GM21737 (cell line): ENCODE data around the gene XAB2.
"Not testable (repeated sequence)": the region's sequence is repeated elsewhere in the genome, so short reads cannot be mapped to it uniquely, and the experiment has no call there.

Source experiments
- ATAC-seq: cut with Tn5 transposase; IDR thresholded peaks from one replicate; pipeline ENCODE4 v1.9.1; 2021; ENCODE audit warnings: mild to moderate bottlenecking, moderate library complexity; ENCODE audit not compliant: unreplicated experiment

The XAB2 gene

DNA sequence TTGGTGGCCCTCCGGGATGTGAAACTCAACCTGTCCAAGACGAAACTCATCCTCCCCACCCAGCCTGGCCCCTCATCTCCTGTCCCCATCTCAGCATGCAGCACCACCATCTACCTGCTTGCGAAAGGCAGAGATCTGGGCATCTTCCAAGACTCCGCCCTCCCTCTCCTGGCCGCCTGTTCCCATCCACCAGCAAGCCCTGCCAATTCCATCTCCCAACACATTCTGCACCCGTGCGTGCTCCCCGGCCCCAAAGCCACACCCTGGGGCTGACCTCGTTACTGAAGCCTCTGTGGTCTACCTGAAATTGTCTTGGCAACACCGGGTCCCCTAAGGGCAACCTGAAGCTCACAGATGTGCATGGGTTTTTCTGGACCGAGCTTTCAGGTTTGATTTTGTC, 46.9 kb downstream of the XAB2 start:
- ATAC-seq = no peak

DNA sequence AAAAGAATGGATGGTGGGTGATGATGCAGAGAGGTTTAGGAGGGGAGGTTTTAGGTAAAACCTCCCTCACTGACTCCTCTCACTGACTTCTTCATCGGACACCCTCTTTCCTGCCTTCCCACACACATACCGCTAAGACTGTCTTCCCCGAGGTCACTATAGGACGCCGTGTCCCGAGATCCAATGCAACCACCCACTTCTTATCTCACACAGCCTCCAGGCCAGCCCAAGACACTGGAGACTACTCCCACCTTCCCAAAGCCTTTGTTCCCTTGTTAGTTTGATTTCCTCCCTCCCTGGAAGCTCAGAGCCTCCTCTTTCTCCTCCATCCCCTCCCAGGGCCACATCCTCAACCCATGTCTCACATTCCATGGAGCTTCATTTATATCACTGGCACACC, 50.2 kb downstream of the XAB2 start:
- ATAC-seq = no peak

DNA sequence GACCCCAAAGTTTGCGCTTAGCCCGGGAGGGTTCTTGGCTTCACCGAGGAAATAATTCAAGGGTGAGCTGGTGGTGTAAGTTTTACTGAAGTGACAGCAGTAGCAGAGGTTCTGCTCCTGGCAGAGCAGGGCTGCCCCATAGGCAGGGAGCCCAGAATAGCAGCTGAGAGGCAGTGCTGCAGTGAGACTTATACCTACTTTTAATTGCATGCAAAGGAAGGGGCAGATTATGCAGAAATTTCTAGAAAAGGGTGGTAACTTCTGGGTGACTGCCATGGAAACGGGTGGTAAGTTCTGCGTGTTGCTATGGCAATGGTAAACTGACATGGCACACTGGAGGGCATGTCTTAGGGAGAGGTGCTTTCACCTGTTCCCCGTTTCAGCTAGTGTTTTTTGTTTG, 51.2 kb downstream of the XAB2 start:
- no peak for ATAC-seq

DNA sequence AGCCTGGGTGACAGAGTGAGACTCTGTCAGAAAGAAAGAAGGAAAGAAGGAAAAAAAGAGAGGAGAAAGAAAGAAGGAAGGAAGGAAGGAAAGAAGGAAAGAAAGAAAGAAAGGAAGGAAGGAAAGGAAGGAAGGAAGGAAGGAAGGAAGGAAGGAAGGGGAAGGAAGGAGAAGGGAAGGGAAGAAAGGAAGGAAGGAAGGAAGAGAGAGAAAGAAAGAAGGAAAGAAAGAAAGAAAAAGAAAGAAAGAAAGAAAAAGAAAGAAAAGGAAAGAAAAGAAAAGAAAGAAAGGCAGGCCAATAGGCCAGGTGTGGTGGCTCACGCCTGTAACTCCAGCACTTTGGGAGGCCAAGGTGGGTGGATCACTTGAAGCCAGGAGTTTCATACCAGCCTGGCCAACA, 51.9 kb downstream of the XAB2 start:
- not testable (repeated sequence) for ATAC-seq

DNA sequence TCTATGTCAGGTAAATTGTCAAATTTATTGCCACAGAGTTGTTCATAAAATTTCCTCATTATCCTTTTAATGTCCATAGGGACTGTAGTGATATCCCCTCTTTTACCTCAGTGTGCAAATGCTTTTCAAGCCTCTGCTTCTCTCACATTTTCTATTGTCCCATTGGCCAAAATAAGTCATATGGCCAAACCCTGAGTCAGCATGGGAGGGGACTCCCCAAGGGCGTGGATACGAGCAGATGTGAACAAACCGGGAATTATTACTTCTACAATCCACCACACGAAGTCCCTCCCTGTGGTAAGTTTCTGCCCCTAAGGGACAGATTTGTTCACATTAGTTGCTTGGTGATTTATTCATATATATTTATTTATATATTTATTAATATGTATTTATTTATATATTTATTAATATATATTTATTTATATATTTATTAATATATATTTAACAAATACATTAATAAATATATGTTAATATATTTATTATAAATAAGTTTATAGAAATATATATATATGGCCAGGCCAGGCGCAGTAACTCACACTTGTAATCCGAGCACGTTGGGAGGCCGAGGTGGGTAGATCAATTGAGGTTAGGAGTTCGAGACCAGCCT, 53.8 kb downstream of the XAB2 start:
- no peak for ATAC-seq

DNA sequence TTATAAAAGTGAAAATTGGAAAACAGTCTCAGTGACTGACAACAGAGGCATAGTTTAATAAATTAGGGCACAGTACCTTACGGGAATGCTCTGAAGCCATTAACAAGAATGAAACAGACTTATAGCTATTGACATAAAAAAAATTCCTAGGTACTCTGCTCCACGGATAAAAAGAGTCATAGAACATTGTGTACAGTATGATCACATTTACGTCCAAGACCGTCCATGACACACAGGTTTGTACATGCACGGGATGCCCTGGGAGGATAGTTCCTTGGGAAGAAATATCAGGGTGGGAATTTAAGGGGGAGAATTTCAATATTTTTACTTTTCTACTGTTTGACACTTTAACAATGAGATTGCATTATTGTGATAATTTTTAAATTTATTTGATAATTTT, 58.6 kb downstream of the XAB2 start:
- ATAC-seq = no peak
